ENCODE data around the gene NOP53. TPM values are rescaled to one million over a fixed set of nuclear protein-coding genes. Genes with fewer than 3 reads are reported as not detected.

NOP53 gene
- total and polyA plus RNA-seq, 2 of the 4 experiments (the other 2 are of a cell fraction): 59.5 to 83.2 TPM

DNA sequence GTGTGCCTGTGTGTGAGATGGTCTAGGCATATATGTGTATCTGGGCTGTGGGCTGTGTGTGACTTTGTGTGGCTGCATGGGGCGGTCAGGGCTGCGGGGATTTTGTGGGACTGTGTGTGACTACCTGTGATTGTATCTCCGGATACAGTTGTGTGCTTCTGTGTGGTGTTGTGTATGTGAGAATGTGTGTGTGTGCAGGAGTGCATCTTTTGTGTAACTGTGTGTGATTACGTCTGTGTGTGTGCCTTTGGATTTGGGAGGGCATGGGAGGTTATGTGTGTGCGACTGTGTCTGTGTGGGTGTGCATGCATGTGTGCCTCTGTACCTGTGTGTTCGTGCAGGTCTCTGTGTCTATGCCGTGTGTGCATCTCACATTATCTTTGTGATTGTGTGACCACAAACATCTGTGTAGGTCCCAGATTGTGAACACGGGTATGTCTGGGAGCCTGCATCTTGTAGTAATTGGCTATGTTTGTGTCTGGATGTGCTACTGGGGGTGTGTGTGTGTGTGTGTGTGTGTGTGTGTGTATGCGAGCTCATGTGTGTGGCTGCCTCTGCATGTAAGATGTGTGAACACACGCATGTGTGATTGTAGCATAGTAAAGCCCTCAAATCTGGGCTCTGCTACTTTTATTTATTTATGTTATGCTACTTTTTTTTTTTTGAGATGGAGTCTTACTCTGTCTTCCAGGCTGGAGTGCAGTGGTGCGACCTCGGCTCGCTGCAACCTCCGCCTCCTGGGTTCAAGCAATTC, 24.5 kb upstream of the NOP53 start:
- peak overlapping the region; percentile 7; the same call in 1 of the 2 replicates for H2BK20ac ChIP-seq (ENCODE audit: low read depth, low read length)
- H3K18ac ChIP-seq (ENCODE audit: low read depth, low read length): peak overlapping the region; percentile 47
- H3K79me1 ChIP-seq (ENCODE audit: low read depth in 1 of 2, low read length in 2 of 2): peaks cover 15 to 59% of the 10 kb centered on the region in 2 experiments
- peak overlapping the region; percentile 84 for H3K4ac ChIP-seq (ENCODE audit: low read depth, low read length)
- peak overlapping the region; percentile 97 for H2BK5ac ChIP-seq (ENCODE audit: low read depth, low read length, poor library complexity, severe bottlenecking)
- WGBS, 2 experiments (ENCODE audit: extremely low coverage in 2 of 2, insufficient read length in 1 of 2): 74% methylated on average over 6 of the region's 14 CpGs; no CpG with 5 or more reads in 1 of the 2 experiments
- H4K8ac ChIP-seq (ENCODE audit: low read depth in 2 of 2, low read length in 2 of 2): peak overlapping the region; percentile 6 to 82; a peak in 3 of 4 replicates
- H3K9ac ChIP-seq (ENCODE audit: low read depth, low read length): peak overlapping the region; percentile 11
- ChIA-PET POLR2A (ENCODE audit: unreplicated experiment) (no interaction called here), CTCF (no interaction called here)
- H3K9me1 ChIP-seq (ENCODE audit: insufficient read depth, low read length): peaks cover 24% of the 10 kb centered on the region
- dilution Hi-C loops (cut with HindIII; ENCODE audit: low sequenced_read_pairs, unreplicated experiment): no loop called here
- peak overlapping the region; percentile 0 for H2AFZ ChIP-seq (replicated peaks; ENCODE audit: low read length, poor library complexity)
- peak overlapping the region; percentile 32 for H3K14ac ChIP-seq (replicated peaks; ENCODE audit: low read depth, low read length)
- TF ChIP-seq MAZ (IDR thresholded peaks at IDR 0.05; ENCODE audit: borderline replicate concordance, low read depth, low read length): no peak
- H3K4me1 ChIP-seq (ENCODE audit: control insufficient read depth, insufficient read depth, low read length): peaks cover 38% of the 10 kb centered on the region
- H2BK15ac ChIP-seq (ENCODE audit: low read depth, low read length): peak overlapping the region; percentile 21; the same call in 1 of the 3 replicates
- peak overlapping the region; percentile 31; the same call in 1 of the 2 replicates for H3K56ac ChIP-seq (ENCODE audit: extremely low read depth, insufficient read depth, low read length)
- peak overlapping the region; percentile 53 for H2AK9ac ChIP-seq (replicated peaks; ENCODE audit: low read depth, low read length, poor library complexity)
- peak overlapping the region; percentile 97 for H3K27ac ChIP-seq (ENCODE audit: insufficient read depth, low read length)
- H3K4me3 ChIP-seq (ENCODE audit: insufficient read depth, low read depth, low read length): no peak overlapping the region
- peak overlapping the region; percentile 55 for H4K5ac ChIP-seq (ENCODE audit: low read depth, low read length)
- BruUV-seq (replicated peaks): no TSS peak
- peak; percentile 48 for DNase-seq
- H3K9me3 ChIP-seq (ENCODE audit: control insufficient read depth, insufficient read depth, low read length): no peaks in the 10 kb centered on the region
- H4K20me1 ChIP-seq (ENCODE audit: insufficient read depth, low read length): peaks cover 40% of the 10 kb centered on the region
- in situ Hi-C loops (cut with MboI; ENCODE audit: low sequenced_read_pairs): loop anchor here (25.0 kb wide), 1 partner anchor 434 kb away; no protein-coding TSS in a partner anchor
- peak overlapping the region; percentile 96 for H2AK5ac ChIP-seq (ENCODE audit: low read depth, low read length)
- peak overlapping the region; percentile 42 for H3K4me2 ChIP-seq (ENCODE audit: low read depth, low read length)
- no peak for ATAC-seq (ENCODE audit: low read depth)
- no peaks in the 10 kb centered on the region for H3K27me3 ChIP-seq (ENCODE audit: control insufficient read depth, insufficient read depth, low read length)
- peak overlapping the region; percentile 83 for H4K91ac ChIP-seq (ENCODE audit: insufficient read depth, low read depth, low read length)
- peaks cover 51% of the 10 kb centered on the region for H3K36me3 ChIP-seq (ENCODE audit: control insufficient read depth, insufficient read depth, low read length)
- peak overlapping the region; percentile 76 for H2BK120ac ChIP-seq (ENCODE audit: low read depth, low read length)
- peak overlapping the region; percentile 94 for H3K23ac ChIP-seq (ENCODE audit: low read depth, low read length)
- intact Hi-C loops (cut with micrococcal nuclease): no loop called here

Measured in IMR-90 (cell line).